Measurements from ENCODE around the gene S100A4.

GRCh38 chr1:153588482-153588881, 42.9 kb upstream of the S100A4 start:
- no peak for TF ChIP-seq CTCF (IDR thresholded peaks at IDR 0.05)
- no peak for TF ChIP-seq POLR2A (IDR thresholded peaks at IDR 0.05)
